Fibroblast of skin of abdomen (primary cell): ENCODE data around the gene IQCN. TPM values are rescaled to one million over a fixed set of nuclear protein-coding genes. Genes with fewer than 3 reads are reported as not detected.
A peak's percentile ranks its signal among the peaks of the same experiment; 100 is the strongest.

ENCODE experiments used
- DNase-seq: peaks from one replicate; pipeline ENCODE4 v3.0.0-alpha.2; 2013
- polyA plus RNA-seq, 2 experiments: library from polyadenylated mRNA; unstranded; fragments of 120-200 nt; gene quantifications; one replicate each; pipeline ENCODE4 v1.2.1, GENCODE V29; 2013; ENCODE audit not compliant: insufficient read length in 2 of 2

The IQCN gene, protein sequence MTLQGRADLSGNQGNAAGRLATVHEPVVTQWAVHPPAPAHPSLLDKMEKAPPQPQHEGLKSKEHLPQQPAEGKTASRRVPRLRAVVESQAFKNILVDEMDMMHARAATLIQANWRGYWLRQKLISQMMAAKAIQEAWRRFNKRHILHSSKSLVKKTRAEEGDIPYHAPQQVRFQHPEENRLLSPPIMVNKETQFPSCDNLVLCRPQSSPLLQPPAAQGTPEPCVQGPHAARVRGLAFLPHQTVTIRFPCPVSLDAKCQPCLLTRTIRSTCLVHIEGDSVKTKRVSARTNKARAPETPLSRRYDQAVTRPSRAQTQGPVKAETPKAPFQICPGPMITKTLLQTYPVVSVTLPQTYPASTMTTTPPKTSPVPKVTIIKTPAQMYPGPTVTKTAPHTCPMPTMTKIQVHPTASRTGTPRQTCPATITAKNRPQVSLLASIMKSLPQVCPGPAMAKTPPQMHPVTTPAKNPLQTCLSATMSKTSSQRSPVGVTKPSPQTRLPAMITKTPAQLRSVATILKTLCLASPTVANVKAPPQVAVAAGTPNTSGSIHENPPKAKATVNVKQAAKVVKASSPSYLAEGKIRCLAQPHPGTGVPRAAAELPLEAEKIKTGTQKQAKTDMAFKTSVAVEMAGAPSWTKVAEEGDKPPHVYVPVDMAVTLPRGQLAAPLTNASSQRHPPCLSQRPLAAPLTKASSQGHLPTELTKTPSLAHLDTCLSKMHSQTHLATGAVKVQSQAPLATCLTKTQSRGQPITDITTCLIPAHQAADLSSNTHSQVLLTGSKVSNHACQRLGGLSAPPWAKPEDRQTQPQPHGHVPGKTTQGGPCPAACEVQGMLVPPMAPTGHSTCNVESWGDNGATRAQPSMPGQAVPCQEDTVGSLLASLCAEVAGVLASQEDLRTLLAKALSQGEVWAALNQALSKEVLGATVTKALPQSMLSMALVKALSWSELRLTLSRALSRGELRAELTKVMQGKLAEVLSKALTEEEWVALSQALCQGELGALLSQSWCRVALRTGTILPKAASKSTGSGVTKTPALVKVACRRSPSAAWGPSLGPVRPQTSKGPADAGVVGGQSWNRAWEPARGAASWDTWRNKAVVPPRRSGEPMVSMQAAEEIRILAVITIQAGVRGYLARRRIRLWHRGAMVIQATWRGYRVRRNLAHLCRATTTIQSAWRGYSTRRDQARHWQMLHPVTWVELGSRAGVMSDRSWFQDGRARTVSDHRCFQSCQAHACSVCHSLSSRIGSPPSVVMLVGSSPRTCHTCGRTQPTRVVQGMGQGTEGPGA (N-terminal part only)
- 0.80 TPM for polyA plus RNA-seq (2013, experiment 1 of 2; ENCODE audit: insufficient read length)
- polyA plus RNA-seq (2013, experiment 2 of 2; ENCODE audit: insufficient read length), result 0.89 TPM

- no peak for DNase-seq
Measured at GRCh38 chr19:18274219-18274780, at the start of gene IQCN. TSS of gene IQCN (minus strand) at chr19:18274452. CDS start at chr19:18269478, 4,974 bp downstream.

DNA sequence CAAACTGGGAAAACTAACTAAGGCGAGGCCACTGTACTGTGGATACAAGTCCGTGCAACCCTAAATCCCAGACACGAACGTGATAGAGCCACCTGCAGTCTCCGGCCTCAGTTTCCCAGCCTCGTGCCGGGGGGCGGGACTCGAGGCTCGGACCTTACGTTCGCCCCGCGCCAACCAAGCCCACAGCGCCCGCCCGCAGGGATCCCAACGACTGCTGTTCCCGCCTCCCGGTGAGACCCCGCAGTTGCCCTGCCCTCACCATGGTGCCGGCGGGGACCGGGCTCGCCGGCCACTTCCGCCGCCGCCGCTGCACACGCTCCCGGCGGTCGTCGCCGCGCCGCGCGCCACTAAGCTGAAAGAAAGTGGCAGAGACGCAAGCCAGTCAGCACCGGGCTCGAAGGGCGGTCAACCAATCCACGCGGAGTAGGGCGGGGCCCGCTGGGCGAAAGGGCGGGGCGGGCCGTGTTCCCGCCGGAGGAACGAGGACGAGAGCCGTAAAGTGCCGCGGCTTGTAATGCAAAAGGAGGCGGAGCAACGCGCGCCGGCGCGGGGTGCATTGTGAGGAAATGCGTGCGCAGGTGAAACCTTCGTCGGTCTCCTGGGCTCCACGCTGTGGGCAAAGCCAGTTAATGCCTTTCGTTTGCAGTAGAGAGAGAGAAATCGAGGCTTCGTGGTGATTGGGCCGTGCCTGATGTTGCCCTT lies 48.7 kb upstream of the IQCN start, which contains the start of gene LSM4:
Gene LSM4, minus strand, starts transcription at position 318 of the 702 bp plus-strand sequence. Its CDS starts 56 bp downstream, at position 262.
- peak; percentile 97 for DNase-seq

GRCh38 chr19:18322318-18322758 lies 48.1 kb upstream of the IQCN start:
- DNase-seq, result peak; percentile 60

- DNase-seq, result peak; percentile 41
Measured at GRCh38 chr19:18321734-18322102, 47.5 kb upstream of the IQCN start.

DNA sequence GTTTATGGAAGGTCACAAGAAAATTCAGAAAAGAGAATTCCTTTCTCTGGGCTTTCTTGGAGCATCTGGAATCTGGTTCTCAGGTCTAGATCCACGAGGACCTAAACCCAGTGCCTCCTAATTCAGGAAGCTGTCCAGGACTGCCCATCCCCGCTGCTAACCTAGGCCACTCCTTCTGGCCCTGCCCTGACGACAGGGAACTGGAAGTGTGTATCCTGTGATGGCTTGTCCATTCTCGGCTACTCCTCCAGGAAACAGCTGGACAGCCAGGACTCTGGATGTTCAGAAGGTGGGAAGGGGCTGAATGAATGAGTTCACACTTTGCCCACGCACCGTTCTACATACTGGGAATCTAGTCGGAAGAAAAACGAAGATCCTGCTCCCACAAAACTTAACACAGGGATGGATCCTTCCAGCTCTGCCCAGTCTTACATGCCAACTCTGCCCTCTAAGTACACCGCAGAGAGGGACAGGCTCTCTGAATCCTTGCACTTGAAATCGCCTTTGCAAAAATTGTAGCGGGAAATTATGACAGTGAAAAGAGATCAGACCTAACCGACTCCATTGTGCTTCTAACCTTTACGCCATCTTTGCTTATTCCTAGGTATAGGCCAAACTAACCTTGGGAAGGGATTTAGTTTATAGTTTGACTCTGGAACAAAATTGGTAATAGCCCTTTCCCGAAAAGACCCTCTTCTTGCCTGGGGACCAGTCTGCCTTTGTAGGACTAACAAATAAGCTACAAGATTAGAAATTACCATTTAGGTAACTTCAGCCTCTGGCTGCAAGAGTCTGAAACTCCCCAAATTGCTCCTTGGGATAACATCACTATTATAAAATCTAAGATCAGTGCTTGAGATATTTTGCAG lies 46.8 kb upstream of the IQCN start:
- no peak for DNase-seq

- DNase-seq, result no peak
Measured at GRCh38 chr19:18319591-18320135, 45.4 kb upstream of the IQCN start.

DNA sequence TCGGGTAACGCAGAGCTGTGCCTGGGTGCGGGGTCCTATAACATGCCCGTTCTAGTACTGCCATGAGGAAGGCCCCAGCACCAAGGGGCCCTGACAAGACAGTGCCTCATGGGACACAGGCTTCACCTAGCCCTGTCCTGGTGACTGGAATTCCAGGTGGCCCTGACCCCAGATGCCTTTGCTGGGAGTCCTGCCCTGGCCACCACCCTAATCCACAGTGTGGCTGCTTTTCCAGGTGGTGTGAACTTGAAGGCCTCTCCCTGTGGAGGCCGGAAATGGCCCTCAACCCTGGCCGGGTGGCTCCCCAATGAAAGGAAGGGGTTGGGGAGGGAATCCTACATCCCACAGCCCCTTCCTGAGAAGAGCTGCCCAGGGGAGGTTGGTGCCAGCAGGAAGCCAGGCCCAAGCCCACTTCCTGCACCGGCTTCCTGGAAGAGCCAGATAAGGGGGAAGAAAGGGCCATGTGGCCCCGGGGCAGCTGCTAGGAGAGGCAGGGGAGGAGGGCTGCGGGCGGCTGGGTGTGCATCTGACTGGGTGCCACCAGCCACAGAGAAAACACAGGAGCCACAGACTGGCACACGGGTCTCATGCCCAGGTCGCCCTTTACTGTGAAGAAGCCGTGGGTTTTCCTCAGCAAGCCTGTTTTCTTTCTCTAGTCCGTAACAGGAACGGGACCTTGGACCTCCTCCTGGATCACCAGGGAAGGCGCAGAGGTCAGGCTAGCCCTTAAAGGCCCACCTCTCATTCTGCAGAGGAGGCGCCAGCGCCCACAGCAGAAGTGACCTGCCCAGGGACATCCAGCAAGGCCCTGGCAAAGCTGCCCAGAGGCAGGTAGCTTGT lies 43.9 kb upstream of the IQCN start:
- no peak for DNase-seq

DNA sequence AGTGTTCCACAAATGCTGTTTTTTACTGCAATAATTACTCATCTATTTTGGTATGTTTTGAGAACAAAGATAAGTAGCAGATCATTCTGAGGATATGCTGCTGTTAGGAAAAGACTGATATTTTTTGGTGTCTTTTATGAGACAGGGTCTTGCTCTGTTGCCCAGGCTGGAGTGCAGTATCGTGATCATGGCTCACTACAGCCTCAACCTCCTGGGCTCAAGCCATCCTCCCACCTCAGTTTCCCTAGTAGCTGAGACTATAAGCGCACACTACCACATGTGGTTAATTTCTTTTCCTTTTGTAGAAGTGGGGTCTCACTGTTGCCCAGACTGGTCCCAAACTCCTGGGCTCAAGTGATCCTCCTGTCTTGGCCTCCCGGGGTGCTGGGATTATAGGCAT lies 39.1 kb upstream of the IQCN start:
- no peak for DNase-seq

- DNase-seq, result no peak
Measured at GRCh38 chr19:18312092-18312534, 37.9 kb upstream of the IQCN start.

DNA sequence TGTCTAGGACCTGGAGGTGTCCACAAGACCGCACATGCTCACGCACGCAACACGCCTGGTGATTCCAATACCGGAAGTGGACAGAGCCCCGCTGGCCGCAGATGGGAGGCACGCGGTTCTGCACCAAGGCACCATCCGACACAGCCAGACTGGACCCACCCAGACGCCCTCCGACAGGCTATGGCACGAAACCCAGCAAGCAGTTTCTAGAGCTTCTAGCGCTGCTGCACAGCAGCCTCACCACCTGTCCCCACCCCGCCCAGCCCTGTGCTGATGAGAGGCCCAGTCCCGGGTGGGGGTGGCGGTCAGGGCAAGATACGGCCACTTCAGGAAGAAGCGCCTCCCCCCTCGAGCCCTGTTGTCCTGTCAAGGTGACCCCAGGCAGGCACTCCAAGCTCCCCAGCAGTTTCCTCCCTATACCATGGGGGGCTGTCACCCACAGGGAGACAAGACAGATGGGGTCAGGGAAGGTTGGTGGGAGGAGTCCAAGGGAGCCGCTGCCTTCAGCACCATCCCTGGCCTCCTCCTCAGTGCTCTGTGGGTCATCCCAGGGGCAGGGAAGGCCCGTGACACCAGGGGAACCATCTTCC lies 37.3 kb upstream of the IQCN start:
- DNase-seq, result no peak

DNA sequence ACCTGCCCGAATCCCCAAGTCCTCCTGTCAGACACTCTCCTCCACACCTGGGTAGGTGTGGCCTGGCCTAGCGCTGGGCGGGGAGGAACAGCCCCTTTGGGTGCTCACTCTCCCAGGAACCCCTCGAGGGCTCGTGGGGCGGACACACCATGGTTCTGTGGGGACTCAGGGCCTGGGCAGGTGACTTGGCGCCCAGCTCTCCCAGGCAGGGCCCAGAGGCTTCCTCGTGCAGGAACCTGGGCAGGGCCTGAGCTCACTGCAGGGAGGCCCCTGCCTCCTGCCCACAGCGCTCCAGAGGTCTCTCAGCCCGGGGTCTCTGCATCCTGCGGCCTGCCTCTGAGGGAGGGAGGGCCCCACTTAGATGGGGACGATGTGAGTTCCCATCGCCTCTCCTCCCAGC lies 36.7 kb upstream of the IQCN start:
- no peak for DNase-seq

DNA sequence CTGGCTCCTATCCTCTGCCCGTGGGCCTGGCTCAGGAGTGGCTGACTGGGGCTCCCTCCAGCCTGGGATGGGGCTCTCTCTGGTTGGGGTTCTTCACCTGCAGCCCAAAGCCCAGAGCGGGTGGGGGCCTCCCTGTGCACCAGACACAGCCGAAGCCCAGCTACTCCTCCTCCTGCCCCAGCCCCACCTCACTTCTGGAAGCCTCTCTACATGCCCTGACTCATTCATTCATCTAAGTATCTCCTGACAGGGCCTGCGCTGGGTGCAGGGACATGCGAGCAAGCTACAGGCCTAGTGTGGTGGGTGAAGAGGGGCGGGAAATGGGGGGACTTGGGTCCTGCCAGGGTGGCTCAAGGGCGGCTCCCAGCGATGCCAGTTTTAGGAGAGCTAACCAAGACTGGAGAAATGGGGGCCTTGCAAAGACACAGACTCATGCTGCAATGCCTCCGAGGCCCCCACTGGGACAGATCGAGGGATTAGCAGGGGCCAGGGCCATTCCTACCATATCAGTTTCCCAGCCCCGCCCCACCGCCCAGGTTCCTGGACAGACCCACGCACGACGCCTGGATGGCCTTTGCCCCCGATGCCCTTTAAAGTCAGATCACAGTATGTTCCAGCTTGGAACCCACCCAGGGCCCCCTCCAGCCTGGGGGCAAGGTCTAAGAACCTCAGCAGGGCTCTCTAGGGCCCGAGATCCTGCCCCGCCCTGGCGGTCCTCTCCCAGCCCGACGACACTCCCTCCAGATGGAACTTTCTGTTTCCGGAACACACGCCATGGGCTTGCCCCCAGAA lies 36.1 kb upstream of the IQCN start:
- DNase-seq, result no peak

DNA sequence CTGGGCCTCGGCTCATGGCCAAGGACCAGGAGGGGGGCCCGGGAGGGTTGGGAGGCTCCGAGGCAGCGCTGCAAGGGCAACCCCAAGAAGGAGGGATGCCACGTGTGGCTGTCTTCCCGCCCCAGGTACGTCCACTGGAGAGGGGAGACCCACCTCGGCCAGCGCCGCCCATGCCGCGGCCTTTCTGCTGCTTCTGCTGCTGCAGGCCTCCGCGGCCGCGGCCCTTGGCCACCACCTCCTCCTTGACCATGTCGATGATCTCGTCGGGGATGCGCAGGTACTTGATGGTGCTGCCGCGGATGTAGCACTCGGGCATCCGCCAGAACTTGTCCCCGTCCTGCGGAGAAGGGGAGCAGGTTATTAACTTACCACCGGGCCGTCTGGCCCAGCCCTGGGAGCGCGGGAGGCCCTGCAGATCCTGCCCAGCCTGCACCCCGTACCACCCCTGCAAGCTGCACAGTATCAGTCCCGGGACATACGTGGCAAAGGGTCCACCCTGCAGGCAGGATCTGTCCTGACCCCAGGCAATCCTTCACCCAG lies 35.3 kb upstream of the IQCN start:
- DNase-seq, result no peak

- no peak for DNase-seq
Measured at GRCh38 chr19:18308948-18309325, 34.7 kb upstream of the IQCN start.

DNA sequence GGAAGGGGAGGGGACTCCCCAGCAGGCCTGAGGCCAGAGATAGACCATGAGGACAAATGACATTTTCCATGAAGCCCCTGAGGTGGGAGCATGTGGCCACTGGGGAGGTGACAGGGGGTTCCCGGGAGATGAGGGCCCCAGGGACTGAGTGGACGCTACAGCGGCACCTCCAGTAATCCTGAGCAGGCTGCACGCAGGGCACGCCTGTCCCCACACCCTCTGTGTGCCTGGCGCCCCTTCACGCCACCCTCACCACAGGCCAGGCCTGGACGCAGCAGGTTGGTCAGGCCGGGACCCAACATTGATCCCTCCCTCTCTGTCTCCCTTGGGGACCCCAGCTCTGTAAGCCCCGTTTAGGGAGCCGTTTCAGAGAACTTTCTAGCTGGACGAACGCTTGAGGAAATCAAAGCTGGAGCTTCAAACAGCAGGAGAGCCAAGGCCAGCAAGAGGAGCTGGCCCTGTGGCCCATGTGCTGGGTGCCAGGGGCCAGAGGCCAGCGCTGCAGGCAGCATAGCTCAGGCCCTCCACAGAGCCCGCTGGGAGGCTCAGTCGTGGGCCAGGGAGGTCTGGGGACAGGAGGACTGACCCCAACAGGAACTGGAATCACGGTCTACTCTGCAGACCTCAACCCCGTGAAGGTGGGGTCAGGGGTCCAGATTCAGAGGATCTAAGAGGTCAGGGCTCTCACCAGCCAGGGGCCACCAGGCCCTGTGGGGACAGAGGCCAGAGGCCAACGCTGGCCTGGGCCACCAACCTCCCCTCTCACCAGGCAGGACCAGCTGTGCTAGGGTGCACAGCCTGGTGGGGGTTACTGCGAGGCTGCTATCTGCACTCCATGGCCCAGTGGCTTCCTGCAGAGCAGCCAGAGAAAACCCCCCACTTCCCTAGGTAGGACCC lies 34.0 kb upstream of the IQCN start:
- no peak for DNase-seq

- no peak for DNase-seq
Measured at GRCh38 chr19:18307271-18307681, 33.0 kb upstream of the IQCN start.
